HepG2 (cell line): ENCODE measurements around the gene TP53BP2. TPM values are rescaled to one million over a fixed set of nuclear protein-coding genes. Genes with fewer than 3 reads are reported as not detected.

ENCODE experiments used
- AKAP8 ChIP-seq: sonication (generic); formaldehyde crosslinking; IDR thresholded peaks from 2 replicates; pipeline ENCODE4 v1.5.1; 2020; ENCODE audit warnings: mild to moderate bottlenecking, missing genetic modification reagents
- ISL2 ChIP-seq: sonication (generic); formaldehyde crosslinking; IDR thresholded peaks from 2 replicates; pipeline ENCODE4 v1.5.0; 2020; ENCODE audit warnings: missing genetic modification reagents
- KMT2A ChIP-seq: sonication (generic); formaldehyde crosslinking; IDR thresholded peaks from 2 replicates; pipeline ENCODE4 v1.4.0; 2020; ENCODE audit warnings: missing genetic modification reagents
- NR2F1 ChIP-seq, 2 experiments: fragments of 450-650 bp in 1 of 2; formaldehyde crosslinking in 1 of 2; IDR thresholded peaks; 2 replicates each; pipeline versions ENCODE4 v1.5.0 to v1.6.1; 2016 to 2020; ENCODE audit warnings: mild to moderate bottlenecking in 1 of 2, missing compliant biosample characterization in 1 of 2, missing genetic modification reagents in 1 of 2, moderate library complexity in 1 of 2
- PLRG1 ChIP-seq: fragments of 450-650 bp; conservative IDR thresholded peaks from 2 replicates; pipeline ENCODE4 v1.6.1; 2016
- SIX4 ChIP-seq: sonication (generic); formaldehyde crosslinking; IDR thresholded peaks from 2 replicates; pipeline ENCODE4 v1.4.0; 2020; ENCODE audit warnings: missing genetic modification reagents
- TAF15 ChIP-seq: fragments of 200-400 bp; formaldehyde crosslinking; IDR thresholded peaks from one replicate; pipeline ENCODE4 v1.6.1; 2018; ENCODE audit warnings: mild to moderate bottlenecking, low read depth, low read length; ENCODE audit not compliant: poor library complexity, severe bottlenecking
- TEAD3 ChIP-seq: optimal IDR thresholded peaks from 2 replicates; pipeline ENCODE3; 2016; ENCODE audit warnings: borderline replicate concordance
- ZBTB21 ChIP-seq: sonication (generic); formaldehyde crosslinking; IDR thresholded peaks from 2 replicates; pipeline ENCODE4 v1.4.0; 2020; ENCODE audit warnings: missing genetic modification reagents
- ZBTB38 ChIP-seq: sonication (generic); formaldehyde crosslinking; IDR thresholded peaks from 2 replicates; pipeline ENCODE4 v1.5.1; 2020; ENCODE audit warnings: mild to moderate bottlenecking, missing genetic modification reagents
- ZNF207 ChIP-seq: fragments of 450-650 bp; IDR thresholded peaks from 2 replicates; pipeline ENCODE4 v1.6.1; 2016; ENCODE audit warnings: antibody characterized with exemption, borderline replicate concordance
- ZNF557 ChIP-seq: sonication (generic); formaldehyde crosslinking; IDR thresholded peaks from 2 replicates; pipeline ENCODE4 v1.4.0; 2020; ENCODE audit warnings: missing genetic modification reagents
- ZNF75D ChIP-seq: sonication (generic); formaldehyde crosslinking; IDR thresholded peaks from 2 replicates; pipeline ENCODE4 v1.8.1; 2023; ENCODE audit warnings: missing genetic modification reagents, mild to moderate bottlenecking, borderline replicate concordance
- polyA plus RNA-seq, 8 experiments: library from polyadenylated mRNA; depleted of rRNA in 3 of 8; stranded (reverse) in 7 of 8; unstranded in 1 of 8; fragments of >200 nt; fragmentation: Illumina TruSeq in 4 of 8; extraction: Trizol in 4 of 8; gene quantifications; 2 replicates each; pipeline versions ENCODE4 v1.2.1 to v1.2.3, GENCODE V29; 2011 to 2016; ENCODE audit warnings: low read depth in 4 of 8, missing spikeins in 1 of 8, mixed read lengths in 1 of 8; ENCODE audit not compliant: insufficient read depth in 1 of 8
- total RNA-seq, 5 experiments: library from RNA; depleted of rRNA; stranded (reverse); fragments of >200 nt; fragmentation: Illumina TruSeq; extraction: Trizol; gene quantifications; 2 replicates each; pipeline ENCODE4 v1.2.3, GENCODE V29; 2016; ENCODE audit warnings: low read depth in 1 of 5
- TF ChIP-seq, protein P1 (sequence below): sonication (generic); formaldehyde crosslinking; IDR thresholded peaks from 2 replicates; pipeline ENCODE4 v1.9.0; 2021; ENCODE audit warnings: mild to moderate bottlenecking, missing genetic modification reagents
- TF ChIP-seq, protein P2 (sequence below): sonication (generic); formaldehyde crosslinking; IDR thresholded peaks from 2 replicates; pipeline ENCODE4 v1.4.0; 2020; ENCODE audit warnings: missing genetic modification reagents, borderline replicate concordance
- TF ChIP-seq, protein P3 (sequence below): sonication (generic); formaldehyde crosslinking; IDR thresholded peaks from 2 replicates; pipeline ENCODE4 v1.4.0; 2020; ENCODE audit warnings: mild to moderate bottlenecking, missing genetic modification reagents, borderline replicate concordance
- TF ChIP-seq, protein P4 (sequence below): sonication (generic); formaldehyde crosslinking; IDR thresholded peaks from 2 replicates; pipeline ENCODE4 v1.5.1; 2020; ENCODE audit warnings: missing genetic modification reagents, mild to moderate bottlenecking, borderline replicate concordance
- TF ChIP-seq, protein P5 (sequence below): sonication (generic); formaldehyde crosslinking; IDR thresholded peaks from 2 replicates; pipeline ENCODE4 v1.5.0; 2020; ENCODE audit warnings: missing genetic modification reagents

TP53BP2 gene
- total and polyA plus RNA-seq, 2 of the 13 experiments (the other 11 are each of a cell fraction or from before 2014, with no cell fraction given): 10.0 to 14.0 TPM

DNA sequence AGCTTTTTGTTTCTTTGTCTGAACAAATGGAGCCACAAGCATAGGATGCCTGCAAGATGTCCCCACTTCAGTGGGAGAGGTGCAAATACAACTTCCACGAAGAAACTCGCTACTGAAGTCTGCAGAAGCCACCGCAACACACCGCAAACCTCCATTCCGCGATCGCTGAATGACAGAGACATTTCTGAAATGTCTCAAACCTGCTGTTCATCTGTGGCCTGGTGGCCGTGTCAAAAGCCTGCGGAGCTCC, 1.0 kb downstream of the TP53BP2 start (continued):
- TF ChIP-seq ZNF207 (no peak), ZNF75D (CRISPR knock-in tag) (no peak), TAF15 (no peak), KMT2A (peak; percentile 42; the same call in 1 of the 2 replicates), ZNF557 (CRISPR knock-in tag) (no peak), ISL2 (CRISPR knock-in tag) (no peak), TEAD3 (peak; percentile 17), ZBTB21 (CRISPR knock-in tag) (no peak), AKAP8 (0 out of 2 replicates have a peak, but pooled peaks have one; percentile 37), SIX4 (no peak), NR2F1 (CRISPR knock-in tag; IDR thresholded peaks at IDR 0.05) (no peak), ZBTB38 (CRISPR knock-in tag) (no peak), PLRG1 (no peak)
- TF ChIP-seq, protein P1, sequence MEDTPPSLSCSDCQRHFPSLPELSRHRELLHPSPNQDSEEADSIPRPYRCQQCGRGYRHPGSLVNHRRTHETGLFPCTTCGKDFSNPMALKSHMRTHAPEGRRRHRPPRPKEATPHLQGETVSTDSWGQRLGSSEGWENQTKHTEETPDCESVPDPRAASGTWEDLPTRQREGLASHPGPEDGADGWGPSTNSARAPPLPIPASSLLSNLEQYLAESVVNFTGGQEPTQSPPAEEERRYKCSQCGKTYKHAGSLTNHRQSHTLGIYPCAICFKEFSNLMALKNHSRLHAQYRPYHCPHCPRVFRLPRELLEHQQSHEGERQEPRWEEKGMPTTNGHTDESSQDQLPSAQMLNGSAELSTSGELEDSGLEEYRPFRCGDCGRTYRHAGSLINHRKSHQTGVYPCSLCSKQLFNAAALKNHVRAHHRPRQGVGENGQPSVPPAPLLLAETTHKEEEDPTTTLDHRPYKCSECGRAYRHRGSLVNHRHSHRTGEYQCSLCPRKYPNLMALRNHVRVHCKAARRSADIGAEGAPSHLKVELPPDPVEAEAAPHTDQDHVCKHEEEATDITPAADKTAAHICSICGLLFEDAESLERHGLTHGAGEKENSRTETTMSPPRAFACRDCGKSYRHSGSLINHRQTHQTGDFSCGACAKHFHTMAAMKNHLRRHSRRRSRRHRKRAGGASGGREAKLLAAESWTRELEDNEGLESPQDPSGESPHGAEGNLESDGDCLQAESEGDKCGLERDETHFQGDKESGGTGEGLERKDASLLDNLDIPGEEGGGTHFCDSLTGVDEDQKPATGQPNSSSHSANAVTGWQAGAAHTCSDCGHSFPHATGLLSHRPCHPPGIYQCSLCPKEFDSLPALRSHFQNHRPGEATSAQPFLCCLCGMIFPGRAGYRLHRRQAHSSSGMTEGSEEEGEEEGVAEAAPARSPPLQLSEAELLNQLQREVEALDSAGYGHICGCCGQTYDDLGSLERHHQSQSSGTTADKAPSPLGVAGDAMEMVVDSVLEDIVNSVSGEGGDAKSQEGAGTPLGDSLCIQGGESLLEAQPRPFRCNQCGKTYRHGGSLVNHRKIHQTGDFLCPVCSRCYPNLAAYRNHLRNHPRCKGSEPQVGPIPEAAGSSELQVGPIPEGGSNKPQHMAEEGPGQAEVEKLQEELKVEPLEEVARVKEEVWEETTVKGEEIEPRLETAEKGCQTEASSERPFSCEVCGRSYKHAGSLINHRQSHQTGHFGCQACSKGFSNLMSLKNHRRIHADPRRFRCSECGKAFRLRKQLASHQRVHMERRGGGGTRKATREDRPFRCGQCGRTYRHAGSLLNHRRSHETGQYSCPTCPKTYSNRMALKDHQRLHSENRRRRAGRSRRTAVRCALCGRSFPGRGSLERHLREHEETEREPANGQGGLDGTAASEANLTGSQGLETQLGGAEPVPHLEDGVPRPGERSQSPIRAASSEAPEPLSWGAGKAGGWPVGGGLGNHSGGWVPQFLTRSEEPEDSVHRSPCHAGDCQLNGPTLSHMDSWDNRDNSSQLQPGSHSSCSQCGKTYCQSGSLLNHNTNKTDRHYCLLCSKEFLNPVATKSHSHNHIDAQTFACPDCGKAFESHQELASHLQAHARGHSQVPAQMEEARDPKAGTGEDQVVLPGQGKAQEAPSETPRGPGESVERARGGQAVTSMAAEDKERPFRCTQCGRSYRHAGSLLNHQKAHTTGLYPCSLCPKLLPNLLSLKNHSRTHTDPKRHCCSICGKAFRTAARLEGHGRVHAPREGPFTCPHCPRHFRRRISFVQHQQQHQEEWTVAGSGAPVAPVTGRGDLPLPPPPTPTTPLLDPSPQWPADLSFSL: no peak
- TF ChIP-seq, protein P2, sequence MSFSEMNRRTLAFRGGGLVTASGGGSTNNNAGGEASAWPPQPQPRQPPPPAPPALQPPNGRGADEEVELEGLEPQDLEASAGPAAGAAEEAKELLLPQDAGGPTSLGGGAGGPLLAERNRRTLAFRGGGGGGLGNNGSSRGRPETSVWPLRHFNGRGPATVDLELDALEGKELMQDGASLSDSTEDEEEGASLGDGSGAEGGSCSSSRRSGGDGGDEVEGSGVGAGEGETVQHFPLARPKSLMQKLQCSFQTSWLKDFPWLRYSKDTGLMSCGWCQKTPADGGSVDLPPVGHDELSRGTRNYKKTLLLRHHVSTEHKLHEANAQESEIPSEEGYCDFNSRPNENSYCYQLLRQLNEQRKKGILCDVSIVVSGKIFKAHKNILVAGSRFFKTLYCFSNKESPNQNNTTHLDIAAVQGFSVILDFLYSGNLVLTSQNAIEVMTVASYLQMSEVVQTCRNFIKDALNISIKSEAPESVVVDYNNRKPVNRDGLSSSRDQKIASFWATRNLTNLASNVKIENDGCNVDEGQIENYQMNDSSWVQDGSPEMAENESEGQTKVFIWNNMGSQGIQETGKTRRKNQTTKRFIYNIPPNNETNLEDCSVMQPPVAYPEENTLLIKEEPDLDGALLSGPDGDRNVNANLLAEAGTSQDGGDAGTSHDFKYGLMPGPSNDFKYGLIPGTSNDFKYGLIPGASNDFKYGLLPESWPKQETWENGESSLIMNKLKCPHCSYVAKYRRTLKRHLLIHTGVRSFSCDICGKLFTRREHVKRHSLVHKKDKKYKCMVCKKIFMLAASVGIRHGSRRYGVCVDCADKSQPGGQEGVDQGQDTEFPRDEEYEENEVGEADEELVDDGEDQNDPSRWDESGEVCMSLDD (CRISPR knock-in tag): no peak
- TF ChIP-seq, protein P3, sequence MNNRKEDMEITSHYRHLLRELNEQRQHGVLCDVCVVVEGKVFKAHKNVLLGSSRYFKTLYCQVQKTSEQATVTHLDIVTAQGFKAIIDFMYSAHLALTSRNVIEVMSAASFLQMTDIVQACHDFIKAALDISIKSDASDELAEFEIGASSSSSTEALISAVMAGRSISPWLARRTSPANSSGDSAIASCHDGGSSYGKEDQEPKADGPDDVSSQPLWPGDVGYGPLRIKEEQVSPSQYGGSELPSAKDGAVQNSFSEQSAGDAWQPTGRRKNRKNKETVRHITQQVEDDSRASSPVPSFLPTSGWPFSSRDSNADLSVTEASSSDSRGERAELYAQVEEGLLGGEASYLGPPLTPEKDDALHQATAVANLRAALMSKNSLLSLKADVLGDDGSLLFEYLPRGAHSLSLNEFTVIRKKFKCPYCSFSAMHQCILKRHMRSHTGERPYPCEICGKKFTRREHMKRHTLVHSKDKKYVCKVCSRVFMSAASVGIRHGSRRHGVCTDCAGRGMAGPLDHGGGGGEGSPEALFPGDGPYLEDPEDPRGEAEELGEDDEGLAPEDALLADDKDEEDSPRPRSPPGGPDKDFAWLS (CRISPR knock-in tag): no peak
- TF ChIP-seq, protein P4, sequence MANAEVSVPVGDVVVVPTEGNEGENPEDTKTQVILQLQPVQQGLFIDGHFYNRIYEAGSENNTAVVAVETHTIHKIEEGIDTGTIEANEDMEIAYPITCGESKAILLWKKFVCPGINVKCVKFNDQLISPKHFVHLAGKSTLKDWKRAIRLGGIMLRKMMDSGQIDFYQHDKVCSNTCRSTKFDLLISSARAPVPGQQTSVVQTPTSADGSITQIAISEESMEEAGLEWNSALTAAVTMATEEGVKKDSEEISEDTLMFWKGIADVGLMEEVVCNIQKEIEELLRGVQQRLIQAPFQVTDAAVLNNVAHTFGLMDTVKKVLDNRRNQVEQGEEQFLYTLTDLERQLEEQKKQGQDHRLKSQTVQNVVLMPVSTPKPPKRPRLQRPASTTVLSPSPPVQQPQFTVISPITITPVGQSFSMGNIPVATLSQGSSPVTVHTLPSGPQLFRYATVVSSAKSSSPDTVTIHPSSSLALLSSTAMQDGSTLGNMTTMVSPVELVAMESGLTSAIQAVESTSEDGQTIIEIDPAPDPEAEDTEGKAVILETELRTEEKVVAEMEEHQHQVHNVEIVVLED (CRISPR knock-in tag): 0 out of 2 replicates have a peak, but pooled peaks have one; percentile 19
- TF ChIP-seq, protein P5, sequence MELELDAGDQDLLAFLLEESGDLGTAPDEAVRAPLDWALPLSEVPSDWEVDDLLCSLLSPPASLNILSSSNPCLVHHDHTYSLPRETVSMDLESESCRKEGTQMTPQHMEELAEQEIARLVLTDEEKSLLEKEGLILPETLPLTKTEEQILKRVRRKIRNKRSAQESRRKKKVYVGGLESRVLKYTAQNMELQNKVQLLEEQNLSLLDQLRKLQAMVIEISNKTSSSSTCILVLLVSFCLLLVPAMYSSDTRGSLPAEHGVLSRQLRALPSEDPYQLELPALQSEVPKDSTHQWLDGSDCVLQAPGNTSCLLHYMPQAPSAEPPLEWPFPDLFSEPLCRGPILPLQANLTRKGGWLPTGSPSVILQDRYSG (CRISPR knock-in tag): no peak
